Calu3 (cell line): ENCODE data around the gene TRAF4. TPM values are rescaled to one million over a fixed set of nuclear protein-coding genes. Genes with fewer than 3 reads are reported as not detected.
A peak's percentile ranks its signal among the peaks of the same experiment; 100 is the strongest.

Source experiments
- BruUV-seq: library from RNA; stranded (reverse); fragments of 400-500 nt; replicated peaks from 2 replicates; lab custom pipeline; 2021; lab: Mats Ljungman, UMichigan
- CTCF ChIA-PET: fragments of 300-600 bp; sonication (Branson Sonifier 250); formaldehyde crosslinking; loops from one replicate; lab custom pipeline; 2022; ENCODE audit warnings: antibody characterized with exemption; lab: Charles Lee
- DNase-seq: peaks from one replicate; pipeline ENCODE4 v3.0.0; 2022
- H3K27ac Mint-ChIP-seq: one replicate; pipeline ENCODE4 v1.8.0; 2022; ENCODE audit warnings: mixed read lengths; ENCODE audit not compliant: unreplicated experiment
- H3K27me3 Mint-ChIP-seq: one replicate; pipeline ENCODE4 v1.8.0; 2022; ENCODE audit warnings: mixed read lengths; ENCODE audit not compliant: unreplicated experiment
- H3K36me3 Mint-ChIP-seq: one replicate; pipeline ENCODE4 v1.8.0; 2022; ENCODE audit warnings: mild to moderate bottlenecking, moderate library complexity, mixed read lengths; ENCODE audit not compliant: insufficient read depth, unreplicated experiment
- H3K4me1 Mint-ChIP-seq: one replicate; pipeline ENCODE4 v1.8.0; 2022; ENCODE audit warnings: mild to moderate bottlenecking, low read depth, mixed read lengths; ENCODE audit not compliant: unreplicated experiment
- H3K4me3 Mint-ChIP-seq: one replicate; pipeline ENCODE4 v1.8.0; 2022; ENCODE audit warnings: mild to moderate bottlenecking, low read depth, moderate library complexity, mixed read lengths; ENCODE audit not compliant: unreplicated experiment
- H3K9me3 Mint-ChIP-seq: one replicate; pipeline ENCODE4 v1.8.0; 2022; ENCODE audit warnings: low read depth, mixed read lengths; ENCODE audit not compliant: unreplicated experiment
- intact Hi-C: fragments of 100-400 bp; cut with micrococcal nuclease; formaldehyde crosslinking; loops from one replicate; pipeline ENCODE4 v1.10.0; 2022; ENCODE audit not compliant: unreplicated experiment
- total RNA-seq: library from RNA; stranded (reverse); gene quantifications from 2 replicates; pipeline ENCODE4 v1.2.3, GENCODE V29; 2022
- TF ChIP-seq, protein P1 (sequence below): fragments of 200-600 bp; IDR thresholded peaks from one replicate; pipeline ENCODE4 v1.8.0; 2022; ENCODE audit warnings: antibody characterized with exemption; ENCODE audit not compliant: unreplicated experiment

The TRAF4 gene
- total RNA-seq, 1 experiment from 2014 or later, result 201 TPM

DNA sequence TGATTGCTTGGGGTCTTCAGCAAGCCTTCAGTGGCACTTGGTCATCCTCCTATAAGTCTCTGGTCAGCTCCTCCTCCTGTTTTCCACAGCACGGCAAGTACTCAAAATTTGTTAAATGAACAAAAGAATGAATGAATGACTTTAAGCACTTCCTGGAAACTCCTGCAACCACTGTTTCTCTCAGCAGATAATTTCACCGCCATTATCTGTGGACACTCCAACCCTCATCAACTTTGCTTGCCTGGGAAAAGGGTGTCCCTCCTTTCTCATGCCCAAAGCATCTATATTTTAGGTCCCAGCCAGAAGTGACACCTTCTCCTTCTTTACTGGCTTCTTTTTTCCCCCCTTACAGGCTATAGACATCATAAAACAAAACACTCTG, 36.5 kb upstream of the TRAF4 start:
- no peak for DNase-seq
- CTCF ChIA-PET, result no interaction called here
- H3K4me3 Mint-ChIP-seq, result no peak overlapping the region
- no peaks in the 10 kb centered on the region for H3K9me3 Mint-ChIP-seq
- H3K27me3 Mint-ChIP-seq, result no peaks in the 10 kb centered on the region
- TF ChIP-seq, protein P1, sequence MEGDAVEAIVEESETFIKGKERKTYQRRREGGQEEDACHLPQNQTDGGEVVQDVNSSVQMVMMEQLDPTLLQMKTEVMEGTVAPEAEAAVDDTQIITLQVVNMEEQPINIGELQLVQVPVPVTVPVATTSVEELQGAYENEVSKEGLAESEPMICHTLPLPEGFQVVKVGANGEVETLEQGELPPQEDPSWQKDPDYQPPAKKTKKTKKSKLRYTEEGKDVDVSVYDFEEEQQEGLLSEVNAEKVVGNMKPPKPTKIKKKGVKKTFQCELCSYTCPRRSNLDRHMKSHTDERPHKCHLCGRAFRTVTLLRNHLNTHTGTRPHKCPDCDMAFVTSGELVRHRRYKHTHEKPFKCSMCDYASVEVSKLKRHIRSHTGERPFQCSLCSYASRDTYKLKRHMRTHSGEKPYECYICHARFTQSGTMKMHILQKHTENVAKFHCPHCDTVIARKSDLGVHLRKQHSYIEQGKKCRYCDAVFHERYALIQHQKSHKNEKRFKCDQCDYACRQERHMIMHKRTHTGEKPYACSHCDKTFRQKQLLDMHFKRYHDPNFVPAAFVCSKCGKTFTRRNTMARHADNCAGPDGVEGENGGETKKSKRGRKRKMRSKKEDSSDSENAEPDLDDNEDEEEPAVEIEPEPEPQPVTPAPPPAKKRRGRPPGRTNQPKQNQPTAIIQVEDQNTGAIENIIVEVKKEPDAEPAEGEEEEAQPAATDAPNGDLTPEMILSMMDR, result no peak
- H3K36me3 Mint-ChIP-seq, result peaks cover 57% of the 10 kb centered on the region
- H3K27ac Mint-ChIP-seq, result no peak overlapping the region
- BruUV-seq, result no TSS peak
- intact Hi-C loops, result no loop called here
- H3K4me1 Mint-ChIP-seq, result no peaks in the 10 kb centered on the region

DNA sequence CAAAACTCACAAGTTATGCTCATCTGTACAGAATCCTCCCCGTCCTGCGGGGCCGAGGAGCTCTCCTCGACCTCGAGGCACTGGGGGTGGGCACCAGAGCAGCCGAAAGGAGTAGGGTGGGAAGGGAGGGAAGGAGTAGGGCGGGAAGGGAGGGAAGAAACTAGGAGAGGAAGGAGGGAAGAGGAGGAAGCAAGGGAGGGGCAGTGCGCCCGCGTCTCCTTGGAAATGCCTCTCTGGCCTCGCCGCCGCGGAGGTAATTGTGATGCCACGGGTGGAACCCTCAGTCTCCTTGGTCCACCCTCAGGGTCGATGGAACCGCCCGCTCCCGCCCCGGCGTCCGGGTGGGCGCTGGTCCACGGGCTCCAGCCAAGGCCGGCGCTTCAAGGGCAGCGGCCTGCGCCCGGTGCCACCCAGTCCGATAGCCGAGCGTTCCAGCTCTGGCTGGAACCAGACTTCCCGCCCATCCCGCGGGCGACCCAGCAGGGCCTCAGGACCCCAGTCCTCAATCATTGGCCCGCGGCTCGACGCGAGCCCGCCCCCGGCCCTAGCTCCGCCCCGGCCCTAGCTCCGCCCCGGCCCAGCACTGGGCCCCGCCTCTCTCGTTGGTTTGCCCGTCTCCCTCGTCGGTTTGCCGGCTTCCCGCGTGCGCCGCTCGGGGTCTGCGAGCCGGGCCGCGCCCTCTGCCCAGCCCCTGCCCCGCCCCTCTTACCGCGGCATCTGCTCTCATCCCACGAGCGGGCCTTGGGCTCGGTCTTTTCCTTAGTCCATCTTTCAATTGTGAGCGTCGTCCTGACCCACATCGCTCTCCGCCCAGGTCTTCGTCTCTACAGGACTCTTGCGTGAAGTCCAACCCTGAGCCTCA, 32.7 kb upstream of the TRAF4 start:
- Mint-ChIP-seq H3K36me3 (peaks cover 45% of the 10 kb centered on the region), H3K27me3 (no peaks in the 10 kb centered on the region), H3K4me3 (peak overlapping the region; percentile 83), H3K9me3 (no peaks in the 10 kb centered on the region), H3K27ac (peak overlapping the region; percentile 93), H3K4me1 (no peaks in the 10 kb centered on the region)
- intact Hi-C loops, result no loop called here
- TF ChIP-seq, protein P1, result no peak
- CTCF ChIA-PET, result interaction anchor here (0.6 to 2.6 kb wide), 3 partner anchors 8 to 628 kb away, joined by 4 to 12 read pairs (median 5); partner anchors contain the start of gene RPL23A
- peak; percentile 93 for DNase-seq
- BruUV-seq, result no TSS peak

DNA sequence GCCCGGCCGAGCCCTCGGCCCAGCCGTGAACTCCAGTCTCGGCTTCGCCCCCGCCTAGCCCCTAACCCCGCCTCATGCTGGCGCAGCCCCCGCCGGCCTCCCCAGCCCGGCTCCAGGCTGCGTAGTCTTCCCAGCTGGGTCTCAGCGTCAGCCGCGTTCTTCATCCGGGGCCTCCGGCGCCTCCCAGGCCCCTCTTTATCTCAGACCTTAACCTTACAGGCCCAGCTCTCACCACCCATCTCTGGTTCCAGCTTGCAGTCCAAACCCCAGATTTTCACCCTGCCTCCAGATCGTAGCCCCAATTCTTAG, 32.1 kb upstream of the TRAF4 start, which contains the start of gene PROCA1:
TSS of gene PROCA1 (minus strand) at position 166 of the 309 bp plus-strand sequence. CDS start 228 bp downstream, outside the sequence.
- TF ChIP-seq, protein P1, result no peak
- DNase-seq, result no peak
- Mint-ChIP-seq H3K27me3 (no peaks in the 10 kb centered on the region), H3K9me3 (no peaks in the 10 kb centered on the region), H3K27ac (peak within 1 kb of the TSS; percentile 93), H3K4me3 (peak within 1 kb of the TSS; percentile 83), H3K4me1 (no peaks in the 10 kb centered on the region), H3K36me3 (peaks cover 43% of the 10 kb centered on the region)
- CTCF ChIA-PET, result interaction anchor here (0.6 kb wide), 1 partner anchor 629 kb away, joined by 4 read pairs; no protein-coding TSS in a partner anchor
- no TSS peak for BruUV-seq
- intact Hi-C loops, result no loop called here

DNA sequence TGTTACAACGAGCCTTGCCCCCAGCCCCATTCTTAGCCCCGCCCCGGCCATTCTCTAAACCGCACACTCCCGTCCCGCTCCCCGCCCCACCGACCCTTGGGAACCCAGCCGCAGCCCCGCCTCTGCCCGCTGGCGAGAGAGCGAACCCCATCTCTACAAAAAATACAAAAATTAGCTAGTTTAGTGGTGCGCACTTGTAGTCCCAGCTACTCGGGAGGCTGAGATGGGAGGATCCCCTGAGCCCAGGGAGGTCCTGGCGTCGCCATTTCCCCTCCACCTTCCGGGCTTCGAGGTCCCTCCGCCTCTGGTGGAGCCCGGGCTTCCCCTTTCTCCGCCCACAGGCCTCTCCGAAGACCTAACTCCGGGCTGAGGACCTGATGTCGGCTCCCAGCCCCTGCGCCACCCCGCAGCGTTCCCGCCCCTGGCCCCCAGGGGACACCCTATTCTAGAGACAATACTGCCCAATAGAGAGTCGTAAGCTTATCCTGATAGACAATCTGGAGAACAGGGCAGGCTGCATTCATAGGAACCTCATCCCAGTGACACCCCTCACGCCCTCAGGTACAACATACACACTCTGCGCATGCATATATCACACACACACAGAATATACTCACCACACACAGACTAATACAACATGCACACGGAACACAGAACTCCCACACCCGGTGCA, 31.6 kb upstream of the TRAF4 start:
- CTCF ChIA-PET, result no interaction called here
- H3K27me3 Mint-ChIP-seq, result no peaks in the 10 kb centered on the region
- TF ChIP-seq, protein P1, result no peak
- DNase-seq, result no peak
- no peaks in the 10 kb centered on the region for H3K9me3 Mint-ChIP-seq
- intact Hi-C loops, result no loop called here
- no peaks in the 10 kb centered on the region for H3K4me1 Mint-ChIP-seq
- H3K27ac Mint-ChIP-seq, result no peak overlapping the region
- H3K36me3 Mint-ChIP-seq, result peaks cover 44% of the 10 kb centered on the region
- H3K4me3 Mint-ChIP-seq, result peak overlapping the region; percentile 83
- no TSS peak for BruUV-seq
